ENCODE results near the gene TMEM238. TPM values are rescaled to one million over a fixed set of nuclear protein-coding genes. Genes with fewer than 3 reads are reported as not detected.
"Not testable (repeated sequence)": the region's sequence is repeated elsewhere in the genome, so short reads cannot be mapped to it uniquely, and the experiment has no call there.

Gene TMEM238
- total RNA-seq, 2 donors from 2014 or later = 7.5 to 11.7 TPM

- Mint-ChIP-seq H3K27me3 (ENCODE audit: low read depth) (peaks cover 3% of the 10 kb centered on the region), H3K27ac (no peak overlapping the region), H3K4me1 (ENCODE audit: low read depth) (peaks cover 6% of the 10 kb centered on the region), H3K9me3 (no peaks in the 10 kb centered on the region), H3K36me3 (ENCODE audit: insufficient read depth in 2 of 2) (peaks cover 3 to 4% of the 10 kb centered on the region in 2 donors), H3K4me3 (no peak overlapping the region)
- no peak for DNase-seq
- no peak for ATAC-seq (replicated peaks in 1 of 2)
Measured at GRCh38 chr19:55345818-55346724, 38.0 kb downstream of the TMEM238 start.

- Mint-ChIP-seq H3K36me3 (ENCODE audit: insufficient read depth in 2 of 2) (peaks cover 3 to 8% of the 10 kb centered on the region in 2 donors), H3K27me3 (ENCODE audit: low read depth) (no peaks in the 10 kb centered on the region), H3K4me3 (no peak overlapping the region), H3K9me3 (no peaks in the 10 kb centered on the region), H3K4me1 (ENCODE audit: low read depth) (peaks cover 6% of the 10 kb centered on the region), H3K27ac (no peak overlapping the region)
- no peak for ATAC-seq (replicated peaks in 1 of 2)
- DNase-seq = no peak
Measured at GRCh38 chr19:55345101-55345817, 38.8 kb downstream of the TMEM238 start.

GRCh38 chr19:55344444-55344843, 39.6 kb downstream of the TMEM238 start:
- ATAC-seq (replicated peaks in 1 of 2) (no peak), DNase-seq (no peak)
- Mint-ChIP-seq H3K27ac (no peak overlapping the region), H3K36me3 (ENCODE audit: insufficient read depth in 2 of 2) (peaks cover 5 to 8% of the 10 kb centered on the region in 2 donors), H3K4me1 (ENCODE audit: low read depth) (peaks cover 6% of the 10 kb centered on the region), H3K9me3 (no peaks in the 10 kb centered on the region), H3K27me3 (ENCODE audit: low read depth) (no peaks in the 10 kb centered on the region), H3K4me3 (no peak overlapping the region)

GRCh38 chr19:55341595-55342531, 42.2 kb downstream of the TMEM238 start:
- ATAC-seq (replicated peaks in 1 of 2) (no peak), DNase-seq (no peak)
- Mint-ChIP-seq H3K36me3 (ENCODE audit: insufficient read depth in 2 of 2) (peaks cover 5 to 8% of the 10 kb centered on the region in 2 donors), H3K27ac (no peak overlapping the region), H3K9me3 (no peaks in the 10 kb centered on the region), H3K4me3 (peak overlapping the region; percentile 62 to 78), H3K4me1 (ENCODE audit: low read depth) (peaks cover 13% of the 10 kb centered on the region), H3K27me3 (ENCODE audit: low read depth) (peaks cover 3% of the 10 kb centered on the region)

- H3K9me3 Mint-ChIP-seq = no peaks in the 10 kb centered on the region
- H3K27ac Mint-ChIP-seq = peak overlapping the region; percentile 68
- peaks cover 5 to 8% of the 10 kb centered on the region in 2 donors for H3K36me3 Mint-ChIP-seq (ENCODE audit: insufficient read depth in 2 of 2)
- DNase-seq (peak; percentile 63 to 69), ATAC-seq (replicated peaks in 1 of 2) (no peak)
- peak overlapping the region; percentile 84 to 88 for H3K4me3 Mint-ChIP-seq
- H3K4me1 Mint-ChIP-seq (ENCODE audit: low read depth) = peaks cover 13% of the 10 kb centered on the region
- H3K27me3 Mint-ChIP-seq (ENCODE audit: low read depth) = peaks cover 8% of the 10 kb centered on the region
Measured at GRCh38 chr19:55341171-55341588, 42.9 kb downstream of the TMEM238 start.

GRCh38 chr19:55340784-55341147, 43.3 kb downstream of the TMEM238 start:
- H3K27ac Mint-ChIP-seq = peak overlapping the region; percentile 68
- H3K9me3 Mint-ChIP-seq = no peaks in the 10 kb centered on the region
- ATAC-seq (replicated peaks in 1 of 2) = no peak
- H3K4me1 Mint-ChIP-seq (ENCODE audit: low read depth) = peaks cover 13% of the 10 kb centered on the region
- H3K27me3 Mint-ChIP-seq (ENCODE audit: low read depth) = peaks cover 8% of the 10 kb centered on the region
- peaks cover 5 to 8% of the 10 kb centered on the region in 2 donors for H3K36me3 Mint-ChIP-seq (ENCODE audit: insufficient read depth in 2 of 2)
- DNase-seq = peak; percentile 35 to 41
- peak overlapping the region; percentile 84 to 88 for H3K4me3 Mint-ChIP-seq

- H3K27me3 Mint-ChIP-seq (ENCODE audit: low read depth) = peaks cover 8% of the 10 kb centered on the region
- H3K9me3 Mint-ChIP-seq = no peaks in the 10 kb centered on the region
- ATAC-seq (replicated peaks in 1 of 2) = no peak
- peak in 1 of 2 donors; percentile 7 for DNase-seq
- peaks cover 5 to 8% of the 10 kb centered on the region in 2 donors for H3K36me3 Mint-ChIP-seq (ENCODE audit: insufficient read depth in 2 of 2)
- H3K27ac Mint-ChIP-seq = peak overlapping the region; percentile 66
- peak overlapping the region; percentile 84 to 88 for H3K4me3 Mint-ChIP-seq
- peaks cover 13% of the 10 kb centered on the region for H3K4me1 Mint-ChIP-seq (ENCODE audit: low read depth)
Measured at GRCh38 chr19:55339889-55340783, 44.0 kb downstream of the TMEM238 start.

GRCh38 chr19:55339105-55339888, 44.8 kb downstream of the TMEM238 start, which contains the start of gene KMT5C:
Gene KMT5C, plus strand, starts transcription at chr19:55339876. Its CDS starts 2,061 bp downstream, at chr19:55341937.
- H3K27me3 Mint-ChIP-seq (ENCODE audit: low read depth) = peaks cover 8% of the 10 kb centered on the region
- H3K36me3 Mint-ChIP-seq (ENCODE audit: insufficient read depth in 2 of 2) = peaks cover 5 to 8% of the 10 kb centered on the region in 2 donors
- H3K4me1 Mint-ChIP-seq (ENCODE audit: low read depth) = peaks cover 13% of the 10 kb centered on the region
- ATAC-seq (replicated peaks in 1 of 2) (peak; percentile 83 to 86), DNase-seq (peak; percentile 100)
- H3K4me3 Mint-ChIP-seq = peak within 1 kb of the TSS; percentile 84 to 88
- H3K9me3 Mint-ChIP-seq = no peaks in the 10 kb centered on the region
- H3K27ac Mint-ChIP-seq = peak within 1 kb of the TSS; percentile 76

- Mint-ChIP-seq H3K36me3 (ENCODE audit: insufficient read depth in 2 of 2) (peaks cover 2 to 4% of the 10 kb centered on the region in 2 donors), H3K27me3 (ENCODE audit: low read depth) (peaks cover 8% of the 10 kb centered on the region), H3K4me3 (no peak overlapping the region), H3K4me1 (ENCODE audit: low read depth) (peaks cover 7% of the 10 kb centered on the region), H3K27ac (no peak overlapping the region), H3K9me3 (no peaks in the 10 kb centered on the region)
- no peak for ATAC-seq (replicated peaks in 1 of 2)
- no peak for DNase-seq
Measured at GRCh38 chr19:55336101-55336500, 48.0 kb downstream of the TMEM238 start.

- no peak overlapping the region for H3K27ac Mint-ChIP-seq
- H3K9me3 Mint-ChIP-seq = no peaks in the 10 kb centered on the region
- ATAC-seq (replicated peaks in 1 of 2) = no peak
- H3K27me3 Mint-ChIP-seq (ENCODE audit: low read depth) = peaks cover 8% of the 10 kb centered on the region
- H3K4me3 Mint-ChIP-seq = no peak overlapping the region
- DNase-seq = no peak
- no peaks in the 10 kb centered on the region for H3K36me3 Mint-ChIP-seq (ENCODE audit: insufficient read depth in 2 of 2)
- H3K4me1 Mint-ChIP-seq (ENCODE audit: low read depth) = peaks cover 5% of the 10 kb centered on the region
Measured at GRCh38 chr19:55333870-55334269, 50.2 kb downstream of the TMEM238 start.

- not testable (repeated sequence) for H3K9me3 Mint-ChIP-seq; H3K4me3 Mint-ChIP-seq; H3K27me3 Mint-ChIP-seq (ENCODE audit: low read depth); H3K36me3 Mint-ChIP-seq (ENCODE audit: insufficient read depth in 2 of 2); ATAC-seq (replicated peaks in 1 of 2); H3K4me1 Mint-ChIP-seq (ENCODE audit: low read depth); DNase-seq; H3K27ac Mint-ChIP-seq
Measured at GRCh38 chr19:55329791-55330190, 54.3 kb downstream of the TMEM238 start.
